Occipital lobe (tissue), 2 donors: Measurements from ENCODE around the gene C9orf152. TPM values are rescaled to one million over a fixed set of nuclear protein-coding genes. Genes with fewer than 3 reads are reported as not detected.
"Not testable (repeated sequence)": the region's sequence is repeated elsewhere in the genome, so short reads cannot be mapped to it uniquely, and the experiment has no call there.

Experiments used
- DNase-seq: peaks from one replicate; lab custom pipeline; 2025; lab: John Stamatoyannopoulos, UW
- total RNA-seq: library from RNA; depleted of rRNA; stranded (reverse); fragments of >200 nt; gene quantifications from one replicate; pipeline ENCODE4 v1.2.3, GENCODE V29; 2014

The C9orf152 gene
- total RNA-seq, 1 donor from 2014 or later: not detected

DNA sequence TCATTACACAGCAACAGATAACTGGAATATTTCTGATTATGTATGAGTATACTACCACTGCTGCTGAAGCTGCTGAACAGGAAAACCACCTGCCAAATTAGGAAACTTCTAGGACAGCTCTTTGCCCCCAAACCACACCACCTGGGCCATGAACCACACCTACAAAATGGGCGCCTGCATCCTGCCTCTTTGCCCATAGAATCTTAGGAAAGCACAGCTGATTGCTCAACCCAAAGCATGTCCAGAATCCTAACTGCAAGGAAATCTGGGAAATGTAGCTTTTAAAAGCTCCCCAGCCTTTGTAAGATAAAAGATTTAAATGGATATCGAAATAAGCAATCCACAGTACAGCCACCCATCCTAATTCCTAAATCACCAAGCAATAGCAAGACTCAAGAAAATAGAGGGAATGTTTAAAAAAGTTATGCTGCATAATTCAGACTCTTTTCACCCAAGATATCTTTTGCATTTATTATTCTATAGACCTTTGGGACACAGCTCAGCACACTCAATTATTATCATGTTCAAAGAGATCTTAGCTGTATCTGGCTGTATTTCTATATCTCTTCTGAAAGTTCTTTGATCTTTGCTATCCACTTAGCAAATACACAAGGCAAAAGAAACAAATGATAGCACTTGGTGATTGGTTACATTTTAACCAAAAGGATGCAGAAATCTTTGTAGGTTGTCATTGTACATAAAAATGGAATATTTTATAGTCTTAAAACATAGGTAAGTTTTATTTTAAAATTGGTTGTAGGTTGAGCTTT, 6.8 kb upstream of the C9orf152 start:
- no peak for DNase-seq

DNA sequence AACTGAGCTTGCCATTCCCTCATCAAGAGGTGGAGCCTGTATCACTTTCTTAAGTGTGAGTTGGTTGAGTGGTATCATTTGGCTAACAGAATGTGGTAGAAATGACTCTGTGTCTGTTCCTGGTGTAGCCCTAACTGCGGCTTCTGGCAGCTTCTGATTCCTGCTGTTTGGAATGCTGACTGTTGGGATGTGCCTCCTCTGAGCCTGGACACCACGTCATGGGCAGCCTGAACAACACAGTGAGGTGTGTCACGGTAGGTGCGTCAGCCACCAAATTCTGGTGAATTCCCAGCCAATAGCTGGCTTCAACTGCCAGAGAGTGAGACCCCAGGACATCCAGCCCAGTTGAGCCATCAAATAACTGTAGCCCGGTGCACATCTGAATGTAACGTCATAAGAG, 6.1 kb upstream of the C9orf152 start:
- no peak for DNase-seq

- DNase-seq: no peak
These were observed 5.6 kb upstream of the C9orf152 start for GRCh38 chr9:110213413-110214044.

DNA sequence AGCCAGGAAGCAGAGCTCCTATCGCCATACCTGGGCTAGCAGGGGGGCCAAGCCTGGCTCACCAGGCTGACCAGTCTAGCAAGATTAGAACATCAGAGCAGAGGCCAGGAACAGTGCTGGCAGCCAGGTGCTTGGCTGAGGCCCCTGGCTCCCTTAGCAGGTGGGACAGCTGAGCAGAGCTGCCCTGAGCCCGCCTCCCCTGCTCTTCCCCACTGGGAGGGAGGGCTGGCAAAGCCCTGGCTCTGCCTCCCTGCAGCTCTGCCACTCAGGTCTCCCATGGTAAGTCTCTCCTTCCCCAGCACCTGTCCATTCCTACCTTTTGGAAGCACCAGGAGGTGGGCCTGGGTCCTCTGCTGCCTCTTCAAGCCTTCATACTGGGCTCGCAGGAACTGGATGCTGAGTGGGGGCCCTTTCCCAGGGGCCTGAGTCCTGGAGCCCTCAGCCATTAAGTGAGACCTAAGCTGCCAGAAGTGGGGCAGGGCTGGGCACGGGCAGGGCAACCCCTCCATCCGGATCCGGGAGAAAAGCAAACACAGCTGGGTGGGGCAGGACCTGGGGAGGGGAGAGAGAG, 803 bp downstream of the C9orf152 start:
- DNase-seq: no peak

DNA sequence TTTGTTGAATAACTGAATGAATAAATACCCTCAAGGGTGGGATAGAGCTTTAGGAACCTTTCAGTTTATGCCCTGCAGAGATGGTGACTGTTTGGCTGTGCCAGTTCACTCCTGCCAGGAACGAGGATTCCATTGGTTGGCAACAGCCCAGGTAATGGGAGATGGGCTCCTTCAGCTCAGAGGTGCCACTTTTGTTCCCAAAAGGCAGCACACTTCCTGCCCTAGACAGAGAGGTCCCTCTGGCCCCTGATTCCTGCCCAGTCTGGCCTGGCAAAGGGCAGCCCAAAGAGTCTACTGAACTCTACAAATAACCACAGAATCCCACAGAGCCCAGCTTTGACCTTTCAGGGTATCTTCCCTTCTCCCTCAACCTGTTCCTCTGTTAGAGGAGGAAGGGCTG, 1.6 kb downstream of the C9orf152 start:
- no peak for DNase-seq

GRCh38 chr9:110205612-110206011, 2.3 kb downstream of the C9orf152 start:
- DNase-seq: not testable (repeated sequence)

DNA sequence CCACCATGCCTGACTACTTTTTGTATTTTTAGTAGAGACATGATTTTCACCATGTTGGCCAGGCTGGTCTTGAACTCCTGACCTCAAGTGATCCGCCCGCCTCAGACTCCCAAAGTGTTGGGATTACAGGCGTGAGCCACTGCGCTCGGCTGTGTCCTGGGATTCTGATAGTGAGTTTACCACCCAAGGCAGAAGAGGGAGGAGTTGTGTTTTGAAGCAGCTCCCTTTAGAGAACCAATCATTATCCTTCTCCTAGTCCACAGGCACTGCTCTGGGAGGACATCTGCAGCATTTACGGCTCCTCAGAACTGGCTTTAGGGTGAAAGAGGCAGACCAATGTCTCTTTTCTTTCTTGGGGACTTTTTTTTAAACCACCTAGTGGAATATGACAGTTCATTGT, 5.7 kb downstream of the C9orf152 start:
- DNase-seq: no peak

GRCh38 chr9:110199643-110200042, 8.3 kb downstream of the C9orf152 start:
- DNase-seq: no peak

GRCh38 chr9:110198357-110198756, 9.6 kb downstream of the C9orf152 start:
- no peak for DNase-seq

DNA sequence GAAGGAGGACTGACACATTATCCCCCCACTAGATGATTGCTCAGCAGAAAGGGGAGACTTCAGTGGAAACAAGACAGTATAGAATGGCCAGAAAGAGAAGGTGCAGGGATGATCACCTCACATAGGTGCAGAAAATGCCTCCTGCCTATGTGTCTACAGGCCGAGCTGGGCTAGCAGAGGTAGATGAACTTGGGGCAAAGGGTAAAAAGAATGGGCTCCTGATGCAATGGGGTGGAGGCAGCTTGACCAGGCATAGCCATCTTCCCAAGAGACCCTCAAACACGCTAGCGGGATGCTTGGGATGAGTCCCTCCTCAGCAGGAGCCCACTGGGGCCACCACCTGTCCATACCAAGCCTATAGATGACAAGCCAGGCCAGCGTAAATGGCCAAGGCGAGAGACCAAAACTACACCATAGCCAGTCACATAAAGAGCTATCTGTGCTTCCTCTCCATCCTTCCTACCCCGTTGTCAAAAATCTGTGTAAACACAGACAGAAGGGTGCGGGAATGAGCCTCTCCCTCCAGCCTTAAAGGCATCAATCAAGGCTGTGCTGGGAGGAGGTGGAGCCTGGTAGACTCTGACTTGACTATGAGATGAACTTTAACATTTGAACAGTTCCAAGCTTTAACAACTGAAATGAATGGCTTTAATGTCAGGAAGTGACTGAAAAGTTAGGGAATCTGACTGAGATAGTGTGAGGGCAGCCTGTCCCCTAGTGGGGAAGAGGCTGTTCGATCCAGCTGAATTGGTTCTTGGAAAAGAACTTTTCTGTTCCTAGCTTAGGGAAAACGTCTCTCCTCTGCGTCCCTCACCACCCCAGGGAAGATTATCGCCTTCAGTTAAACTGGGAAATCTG, 10.4 kb downstream of the C9orf152 start:
- no peak for DNase-seq

- not testable (repeated sequence) for DNase-seq
These were observed 11.9 kb downstream of the C9orf152 start for GRCh38 chr9:110196084-110196499.

DNA sequence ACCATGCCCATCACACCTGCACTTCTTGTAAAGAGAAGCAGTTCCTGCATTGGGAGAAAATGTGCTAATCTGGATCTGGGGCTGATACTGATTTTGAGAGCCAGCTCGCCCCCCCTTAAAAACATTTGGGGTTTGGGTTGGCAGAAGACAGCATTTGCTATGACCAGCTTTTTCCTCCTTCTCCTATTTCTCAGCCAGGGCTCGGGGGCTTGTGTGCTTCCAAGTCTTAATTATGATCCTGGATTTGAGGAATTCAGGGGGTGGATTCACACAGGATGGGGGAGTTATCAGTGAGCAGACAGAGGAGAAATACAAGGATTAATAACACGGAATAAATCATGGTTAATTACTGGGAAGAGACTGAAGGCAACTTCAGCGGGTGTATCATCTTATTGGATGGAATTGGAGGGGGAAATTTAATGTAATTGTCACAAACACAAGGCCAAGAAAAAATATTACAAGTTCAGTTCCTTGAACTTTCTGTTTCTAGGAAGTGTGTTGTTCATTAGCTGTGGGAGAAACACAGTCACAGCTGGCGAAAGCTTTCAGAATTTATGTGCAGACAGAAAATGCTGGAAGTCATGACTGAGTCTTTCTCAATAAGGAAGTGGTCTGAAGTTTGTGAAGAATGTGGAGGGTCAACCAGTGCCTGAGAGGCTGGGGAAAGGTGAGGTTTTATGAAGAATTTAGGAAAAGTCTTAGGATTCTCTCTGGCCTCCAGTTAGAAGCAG, 15.3 kb downstream of the C9orf152 start:
- no peak for DNase-seq

DNA sequence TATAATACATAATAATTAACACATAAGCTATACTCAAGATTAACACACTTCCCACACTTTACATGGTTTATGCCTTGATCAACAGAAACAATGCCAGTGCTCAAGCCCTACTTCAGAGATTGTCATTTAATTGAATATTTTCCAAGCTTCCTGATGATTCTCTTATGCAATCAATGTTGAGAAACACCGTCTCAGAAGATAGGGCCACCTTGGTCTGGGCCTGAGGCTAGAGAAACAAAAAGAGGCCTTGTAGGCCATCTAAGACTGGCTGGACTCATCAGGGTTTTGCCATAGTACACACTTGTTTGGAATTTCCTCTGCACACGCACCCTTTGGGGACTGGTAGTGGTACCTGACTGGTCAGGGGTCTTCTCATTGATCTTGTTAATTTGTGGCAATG, 16.3 kb downstream of the C9orf152 start:
- DNase-seq: no peak

GRCh38 chr9:110189559-110190320, 18.2 kb downstream of the C9orf152 start:
- DNase-seq: no peak

- DNase-seq: no peak
These were observed 19.0 kb downstream of the C9orf152 start for GRCh38 chr9:110188991-110189390.

DNA sequence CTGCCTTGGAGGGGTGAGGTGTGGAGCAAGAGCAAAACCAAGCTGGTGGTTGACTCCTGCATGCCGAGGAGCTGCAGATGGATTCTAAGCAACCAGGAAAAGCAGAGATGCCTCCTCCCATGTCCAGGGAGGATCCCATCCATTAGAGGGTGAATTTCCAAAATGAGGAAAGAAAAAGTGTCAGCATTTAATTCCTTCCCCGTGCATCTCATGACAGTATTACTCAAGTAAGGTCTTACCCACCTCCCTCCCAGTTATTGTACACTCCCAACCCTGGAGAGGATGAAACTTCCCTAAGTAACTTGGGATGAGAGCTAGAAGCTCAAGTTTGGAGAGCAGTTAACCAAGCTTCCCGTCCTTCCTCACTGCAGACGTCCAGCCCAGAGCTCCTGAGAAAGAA, 19.9 kb downstream of the C9orf152 start:
- DNase-seq: no peak

GRCh38 chr9:110187126-110187525, 20.8 kb downstream of the C9orf152 start:
- no peak for DNase-seq

- no peak for DNase-seq
These were observed 21.7 kb downstream of the C9orf152 start for GRCh38 chr9:110186254-110186653.

DNA sequence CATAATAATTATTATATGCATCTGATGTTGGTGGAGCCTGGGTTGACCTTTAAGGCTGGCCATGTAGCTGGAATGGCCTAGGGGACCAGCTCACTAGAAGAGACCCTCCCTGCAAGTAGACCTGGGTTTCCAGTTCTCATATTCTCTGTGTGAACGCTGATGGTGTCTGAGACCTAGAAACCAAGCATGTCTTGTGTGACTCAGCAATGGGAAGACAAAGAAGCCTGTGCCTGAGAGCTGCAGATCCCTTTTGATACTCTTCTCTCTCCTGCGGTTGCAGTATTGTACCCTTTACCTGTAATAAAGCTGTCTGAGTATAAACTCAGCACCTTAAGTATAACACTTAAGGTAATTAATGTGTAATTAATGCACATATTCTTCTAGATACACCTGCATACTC, 22.2 kb downstream of the C9orf152 start:
- no peak for DNase-seq
